GM04503 (cell line): Measurements from ENCODE around the gene ANGPTL1.
"Not testable (repeated sequence)": the region's sequence is repeated elsewhere in the genome, so short reads cannot be mapped to it uniquely, and the experiment has no call there.

ENCODE experiments used
- DNase-seq: peaks from one replicate; pipeline ENCODE4 v3.0.0-alpha.2; 2012; ENCODE audit warnings: low read depth

Gene ANGPTL1

DNA sequence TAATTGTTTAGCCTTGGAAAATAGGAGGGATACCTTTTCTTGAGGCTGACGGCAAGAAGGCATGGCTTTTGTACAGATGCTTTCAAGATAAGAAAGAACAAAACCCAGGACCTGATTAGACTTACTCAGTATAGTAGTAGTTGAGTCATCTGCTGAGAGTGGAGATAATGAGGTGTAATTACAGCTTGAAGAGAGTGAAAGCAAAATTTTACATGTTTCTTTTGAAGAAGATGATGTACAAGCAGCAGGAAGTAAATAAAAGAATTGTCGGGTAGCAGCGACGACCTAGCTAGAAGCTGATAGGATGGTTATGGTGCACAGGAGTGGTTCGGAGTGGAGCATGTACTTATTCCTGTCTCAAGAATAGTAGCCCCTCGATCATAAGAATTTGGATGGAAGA, 6.6 kb downstream of the ANGPTL1 start:
- no peak for DNase-seq

DNA sequence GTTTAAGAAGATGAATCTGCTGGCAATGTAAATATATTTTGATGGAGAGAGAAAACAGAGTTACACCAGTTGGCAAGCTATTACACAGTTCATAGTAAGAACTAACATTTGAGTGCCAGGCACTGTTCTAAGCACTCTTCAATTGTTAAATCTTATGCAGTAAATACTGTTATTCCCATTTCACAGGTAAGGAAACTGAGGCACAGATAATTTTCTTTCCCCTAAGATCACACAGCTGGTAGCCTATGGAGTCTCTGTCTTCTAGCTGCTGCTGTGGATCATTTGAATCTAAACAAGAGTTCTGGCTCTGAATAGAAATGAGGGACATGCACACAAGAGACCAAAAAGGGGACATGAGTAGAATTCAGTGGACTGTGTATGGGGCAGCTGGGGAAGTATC, 8.0 kb downstream of the ANGPTL1 start:
- no peak for DNase-seq

DNA sequence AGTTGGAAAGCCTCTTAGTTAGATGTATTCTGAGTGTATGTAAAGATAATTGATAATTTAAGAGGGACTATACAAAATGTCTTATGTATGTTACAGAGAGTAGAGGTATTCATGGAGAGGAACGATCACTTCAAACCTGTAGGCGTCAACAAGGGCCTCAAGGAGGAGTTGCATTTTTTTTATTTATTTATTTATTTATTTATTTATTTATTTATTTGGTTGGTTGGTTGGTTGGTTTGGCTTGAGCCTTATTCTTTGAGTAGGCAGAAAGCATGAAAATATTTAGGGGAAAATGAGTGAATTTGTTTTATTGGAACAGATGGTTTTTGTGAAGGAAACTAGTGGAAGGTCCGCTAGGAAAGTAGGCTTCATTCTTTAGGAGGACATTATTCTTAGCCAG, 8.5 kb downstream of the ANGPTL1 start:
- DNase-seq = no peak

DNA sequence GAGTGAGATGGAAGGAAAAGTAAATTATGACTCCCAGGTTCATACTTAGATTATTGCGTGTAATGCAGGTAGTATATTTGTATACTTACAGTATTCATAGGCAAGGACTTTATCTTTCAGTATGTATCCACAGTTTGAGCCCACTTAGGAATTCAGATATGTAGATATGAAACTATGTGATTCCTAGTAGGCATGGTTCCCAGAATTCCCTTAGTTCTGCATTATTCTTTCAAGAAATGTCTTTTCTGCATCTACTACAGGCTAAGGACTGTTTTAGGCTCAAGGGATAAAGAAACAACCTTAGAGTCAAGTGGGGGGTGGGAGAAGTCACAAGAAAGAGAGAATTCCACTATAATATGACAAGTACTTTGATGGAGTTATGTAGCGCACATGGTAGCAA, 13.8 kb downstream of the ANGPTL1 start:
- DNase-seq = no peak

DNA sequence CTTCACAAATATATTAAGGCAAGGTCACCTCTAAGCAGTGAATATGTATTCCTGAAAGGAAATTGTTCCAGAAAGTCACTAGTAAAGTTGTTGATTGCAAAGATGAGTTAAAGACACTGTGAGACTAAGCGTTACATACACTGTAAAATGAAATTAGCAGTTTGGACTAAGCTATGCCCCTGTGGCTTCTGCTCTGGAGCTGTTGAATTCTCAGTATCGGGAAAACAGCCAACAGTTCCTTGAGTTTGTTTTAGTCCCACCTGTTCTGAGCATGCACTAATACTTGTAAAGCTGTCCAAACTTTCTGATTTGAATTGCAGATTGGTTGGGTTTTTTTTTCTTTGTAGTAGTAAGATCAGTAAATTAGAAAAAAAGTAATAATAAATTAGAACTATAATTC, 21.0 kb downstream of the ANGPTL1 start:
- DNase-seq = no peak

DNA sequence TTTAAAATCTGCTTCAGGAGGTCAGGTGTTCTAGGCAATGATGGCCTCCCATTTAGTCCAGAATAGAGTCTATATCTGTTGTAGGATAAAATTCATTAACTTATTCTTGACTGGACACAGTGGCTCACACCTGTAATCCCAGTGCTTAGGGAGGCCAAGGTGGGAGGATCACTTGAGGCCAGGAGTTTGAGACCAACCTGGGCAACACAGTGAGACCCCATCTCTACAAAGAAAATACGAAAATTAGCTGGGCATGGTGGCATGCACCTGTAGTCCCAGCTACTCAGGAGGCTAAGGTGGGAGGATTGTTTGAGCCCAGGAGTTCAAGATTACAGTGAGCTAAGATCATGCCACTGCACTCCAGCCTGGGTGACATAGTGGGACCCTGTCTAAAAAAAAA, 23.0 kb downstream of the ANGPTL1 start:
- not testable (repeated sequence) for DNase-seq

DNA sequence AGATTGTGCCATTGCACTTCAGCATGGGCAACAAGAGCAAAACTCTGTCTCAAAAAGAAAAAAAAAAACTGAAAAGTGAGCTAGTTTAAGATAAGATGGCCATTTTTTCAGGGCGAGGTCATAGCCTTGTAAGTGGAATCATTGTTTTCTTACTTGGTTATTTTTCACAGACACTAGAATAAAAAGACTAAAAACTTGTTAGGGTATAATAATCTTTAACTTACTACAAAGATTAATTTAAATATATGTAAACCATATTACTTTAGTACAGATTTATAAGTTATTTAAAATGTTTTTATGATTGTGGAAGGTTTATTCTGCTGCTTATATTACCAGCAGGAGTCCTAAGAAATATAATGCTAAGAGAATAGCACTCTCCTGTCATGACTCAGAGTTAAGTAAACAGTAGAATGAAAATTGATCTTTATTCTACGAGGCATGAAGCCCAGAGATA, 23.5 kb downstream of the ANGPTL1 start:
- DNase-seq = no peak

DNA sequence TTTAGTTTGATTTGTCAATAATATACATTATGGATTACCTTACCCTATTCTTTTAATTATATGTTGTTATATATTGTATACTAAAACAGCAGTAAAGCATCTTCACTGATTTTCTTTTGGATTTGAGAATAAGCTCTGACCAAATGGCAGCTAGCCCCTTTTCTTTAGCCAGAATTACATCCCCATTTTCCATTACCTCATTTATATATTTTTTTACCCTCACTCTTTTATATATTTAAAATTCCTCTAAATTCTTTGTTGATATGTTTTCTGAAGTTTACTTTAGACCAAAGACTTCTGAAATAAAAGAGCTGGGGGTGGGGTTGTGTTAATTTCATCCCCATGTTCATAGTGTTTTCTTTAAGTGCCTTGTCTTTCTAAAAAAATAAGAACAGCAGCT, 24.6 kb downstream of the ANGPTL1 start:
- DNase-seq = no peak

DNA sequence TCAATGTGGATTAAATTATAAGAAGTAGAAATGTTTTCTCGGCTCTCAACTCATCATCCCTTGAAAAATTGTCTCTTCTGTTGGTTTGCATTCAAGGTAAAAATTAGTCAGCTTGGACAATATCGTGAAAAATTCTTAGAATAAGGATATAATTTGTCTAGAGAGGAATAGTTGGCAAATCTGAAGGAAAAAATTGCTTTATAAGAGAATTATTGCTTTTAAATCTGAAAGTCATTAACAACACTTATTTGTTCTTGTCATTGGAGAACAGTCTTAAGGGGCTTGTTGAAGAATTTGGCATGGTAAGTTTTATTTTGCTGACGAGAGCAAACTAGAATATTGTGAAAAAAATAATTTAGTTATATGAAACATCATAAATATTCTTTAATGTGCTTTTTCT, 26.4 kb downstream of the ANGPTL1 start:
- no peak for DNase-seq

DNA sequence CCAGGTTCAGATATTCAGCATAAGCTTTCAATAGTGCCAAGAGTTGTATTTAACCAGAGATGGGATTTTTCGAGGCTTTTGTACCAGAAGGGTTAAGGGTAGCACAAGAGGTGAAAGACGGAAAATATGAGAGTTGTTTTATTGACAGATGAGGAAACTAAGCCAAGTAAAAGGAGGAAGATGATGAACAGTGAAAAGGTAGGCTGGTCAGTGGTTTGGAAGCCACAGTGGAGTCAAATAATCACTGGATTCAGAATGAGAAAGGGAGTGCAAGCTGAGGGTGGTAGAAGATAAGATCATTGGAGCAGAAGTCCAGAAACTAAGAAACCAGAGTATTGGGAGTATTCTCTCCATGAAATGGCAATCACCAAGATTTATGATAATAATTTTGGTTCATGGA, 45.7 kb downstream of the ANGPTL1 start:
- no peak for DNase-seq

DNA sequence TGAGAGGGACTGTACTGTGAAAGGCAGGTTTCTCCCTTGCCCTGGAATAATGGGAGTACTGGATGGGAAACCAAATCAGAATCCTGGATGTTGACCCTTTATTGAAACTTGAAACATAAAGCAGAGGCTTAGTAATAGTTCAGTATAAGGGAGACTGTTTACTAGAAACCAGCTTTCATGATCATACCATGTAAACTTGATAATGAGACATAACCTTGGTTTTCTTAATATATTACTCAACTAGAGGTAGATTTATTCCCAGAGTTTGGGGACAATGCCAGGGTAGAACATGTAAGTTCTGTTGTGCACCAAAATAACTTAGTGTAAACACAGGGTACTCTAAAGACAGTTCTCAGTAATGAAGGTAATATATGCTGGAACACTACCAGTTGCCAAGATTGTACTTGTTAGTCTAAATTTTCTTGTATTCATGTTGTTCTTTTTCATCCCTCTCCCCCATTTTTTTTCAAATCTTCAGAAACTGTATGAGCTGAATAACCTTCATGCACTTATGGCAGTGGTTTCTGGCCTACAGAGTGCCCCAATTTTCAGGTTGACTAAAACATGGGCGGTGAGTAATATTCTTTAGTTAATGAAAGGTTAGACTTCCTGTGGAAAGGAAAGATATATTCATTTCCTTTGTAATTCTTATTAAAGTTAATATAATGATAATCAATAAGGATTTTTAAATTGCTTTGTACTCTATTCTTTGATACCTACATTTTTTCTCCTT, 49.6 kb downstream of the ANGPTL1 start:
- no peak for DNase-seq

DNA sequence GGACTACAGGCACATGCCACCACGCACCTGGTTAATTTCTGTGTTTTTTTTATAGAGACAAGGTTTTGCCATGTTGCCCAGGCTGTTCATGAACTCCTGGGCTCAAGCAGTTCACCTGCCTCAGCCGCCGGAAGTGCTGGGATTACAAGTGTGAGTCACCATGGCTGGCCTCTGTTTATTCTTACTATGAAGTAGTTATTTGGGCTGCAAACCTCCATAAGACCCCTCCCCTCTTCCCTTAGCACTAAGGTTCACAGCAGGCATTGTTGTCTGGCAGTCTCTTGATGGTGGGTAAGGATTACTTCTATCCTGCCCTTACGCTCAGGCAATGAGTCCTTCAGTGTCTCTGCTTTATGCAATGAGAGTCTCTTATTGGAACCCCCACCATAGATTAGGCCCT, 51.8 kb downstream of the ANGPTL1 start:
- no peak for DNase-seq

DNA sequence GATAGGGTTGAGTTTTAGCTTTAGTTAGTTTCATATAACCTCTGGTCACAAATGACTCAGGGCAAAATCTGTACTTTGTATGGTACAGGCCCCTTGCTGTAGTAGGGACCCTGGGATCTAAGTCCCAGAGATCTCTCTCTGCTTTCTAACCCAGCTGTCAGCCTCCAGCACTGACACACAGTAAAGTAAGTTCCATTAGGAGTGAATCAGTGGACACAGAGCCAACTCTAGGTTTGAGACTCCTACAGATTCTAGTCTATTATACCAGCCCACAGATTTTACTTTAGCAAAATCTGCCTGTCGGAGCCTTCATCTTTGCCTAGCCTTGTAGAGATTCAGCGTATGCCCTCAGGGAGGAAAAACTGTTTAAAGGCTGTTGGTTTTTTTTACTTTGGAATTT, 52.5 kb downstream of the ANGPTL1 start:
- DNase-seq = peak; percentile 21

DNA sequence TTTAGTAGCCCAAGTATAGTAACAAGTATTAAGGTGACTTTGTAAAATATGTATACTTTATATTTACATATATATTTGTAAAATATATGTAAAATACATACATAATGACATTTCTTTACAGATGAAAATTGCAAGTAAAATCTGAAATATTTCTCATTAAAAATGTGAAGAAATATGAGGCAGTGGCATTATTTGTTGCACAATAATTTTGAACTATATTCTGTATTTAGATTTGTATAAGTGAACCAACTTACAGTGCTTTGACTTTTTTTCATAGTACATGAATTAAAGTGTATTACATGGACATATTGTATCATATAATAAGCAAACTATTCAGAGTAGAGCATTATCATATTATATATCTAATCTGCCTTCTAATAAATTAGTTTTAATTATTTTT, 60.3 kb downstream of the ANGPTL1 start:
- DNase-seq = no peak

DNA sequence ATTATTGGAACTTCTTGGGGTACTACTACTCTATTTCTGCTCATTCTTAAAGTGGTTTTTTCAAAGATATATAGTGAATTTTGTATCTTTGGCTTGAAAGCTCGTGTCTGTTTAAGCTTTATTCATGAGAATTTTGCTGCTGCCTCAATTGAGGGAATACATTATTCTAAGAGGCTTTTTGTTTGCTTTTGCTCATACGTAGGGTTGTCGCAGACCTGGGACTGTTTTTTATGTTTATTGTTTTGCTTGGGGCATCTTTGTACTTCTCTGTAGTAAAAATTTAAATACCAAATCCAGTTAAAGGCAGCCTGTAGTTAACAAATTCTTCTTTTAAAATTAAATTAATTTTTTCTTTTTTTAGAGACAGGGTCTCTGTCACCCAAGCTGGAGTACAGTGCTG, 62.3 kb downstream of the ANGPTL1 start:
- DNase-seq = no peak

DNA sequence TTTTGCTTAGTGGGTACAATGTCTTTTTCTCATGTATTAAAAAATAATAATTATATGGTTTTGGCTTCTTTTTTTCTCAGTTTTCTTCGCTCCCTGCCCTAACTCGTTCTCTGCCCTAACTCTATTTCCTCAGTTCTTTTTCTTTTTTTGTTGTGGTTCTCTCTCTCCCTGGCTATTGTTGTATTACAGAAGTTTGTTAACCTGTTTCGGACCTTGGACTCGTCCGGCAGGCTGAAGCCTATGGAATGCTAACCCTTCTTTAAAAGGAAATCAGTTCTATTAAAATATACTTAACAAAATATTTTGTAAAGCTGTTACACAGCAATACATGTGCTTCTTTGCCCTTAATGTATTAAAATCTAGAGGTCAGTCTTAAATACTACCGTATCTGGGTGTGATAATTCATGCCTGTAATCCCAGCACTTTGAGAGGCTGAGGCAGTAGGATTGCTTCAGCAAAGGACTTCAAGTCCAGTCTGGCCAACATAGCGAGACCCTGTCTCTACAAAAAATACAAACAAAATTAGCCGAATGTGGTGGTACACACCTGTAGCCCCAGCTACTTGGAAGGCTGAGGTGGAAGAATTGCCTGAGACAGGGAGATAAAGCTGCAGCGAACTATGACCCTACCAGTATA, 64.1 kb downstream of the ANGPTL1 start:
- no peak for DNase-seq

DNA sequence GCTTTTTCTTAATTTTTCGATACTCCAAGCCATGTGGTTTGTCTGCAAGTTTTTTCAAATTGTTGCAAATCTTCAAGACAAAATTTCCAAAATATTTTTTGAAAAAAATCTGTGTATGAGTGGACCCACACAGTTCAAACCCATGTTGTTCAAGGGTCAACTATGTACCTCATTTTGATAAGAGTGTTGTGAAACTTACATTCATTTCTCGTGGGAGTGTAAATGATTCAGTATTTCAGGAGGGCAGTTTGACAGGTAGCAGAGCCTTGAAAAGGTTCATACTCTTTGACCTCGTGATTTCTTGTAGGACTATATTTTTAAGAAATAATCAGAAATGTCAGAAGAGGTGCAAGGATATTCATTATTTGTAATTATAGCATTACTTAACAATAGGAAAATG, 68.0 kb downstream of the ANGPTL1 start:
- no peak for DNase-seq
